Right lung (tissue), 10 donors: ENCODE measurements around the gene MAGEH1. TPM values are rescaled to one million over a fixed set of nuclear protein-coding genes. Genes with fewer than 3 reads are reported as not detected.
A peak's percentile ranks its signal among the peaks of the same experiment; 100 is the strongest.
"Not testable (repeated sequence)": the region's sequence is repeated elsewhere in the genome, so short reads cannot be mapped to it uniquely, and the experiment has no call there.

Source experiments
- DNase-seq, 2 donors: peaks; one replicate each; pipeline ENCODE4 v3.0.0-alpha.2; 2013
- long read RNA-seq, 8 donors: transcript quantifications; one replicate each; lab custom pipeline, GENCODE V29; 2026
- polyA plus RNA-seq, 5 donors: library from polyadenylated mRNA; unstranded; fragments of 120-200 nt; gene quantifications; one replicate each; pipeline versions ENCODE4 v1.2.1 to v1.2.3, GENCODE V29; 2013; ENCODE audit warnings: inconsistent platforms in 1 of 5, low replicate concordance in 1 of 5; ENCODE audit not compliant: insufficient read length in 5 of 5, insufficient read depth in 1 of 5

The MAGEH1 gene
- polyA plus RNA-seq, result 10 to 100 TPM; 60.2 to 82.6 (median 65.8) TPM
- long read RNA-seq, donor 1, transcript MAGEH1-201 (1 exons, 1,462 nt), result major isoform, 124 of 124 reads
- long read RNA-seq, donor 1, partial matches to known transcripts, result 0 of 124 reads
- long read RNA-seq, donor 1, other reads (novel, unspliced or antisense), result 0 of 124 reads
- long read RNA-seq, donor 2, transcript MAGEH1-201 (1 exons, 1,462 nt), result major isoform, 79 of 79 reads
- long read RNA-seq, donor 2, partial matches to known transcripts, result 0 of 79 reads
- long read RNA-seq, donor 2, other reads (novel, unspliced or antisense), result 0 of 79 reads
- long read RNA-seq, donor 3, transcript MAGEH1-201 (1 exons, 1,462 nt), result major isoform, 110 of 110 reads
- long read RNA-seq, donor 3, partial matches to known transcripts, result 0 of 110 reads
- long read RNA-seq, donor 3, other reads (novel, unspliced or antisense), result 0 of 110 reads
- long read RNA-seq, donor 4, transcript MAGEH1-201 (1 exons, 1,462 nt), result major isoform, 62 of 62 reads
- long read RNA-seq, donor 4, partial matches to known transcripts, result 0 of 62 reads
- long read RNA-seq, donor 4, other reads (novel, unspliced or antisense), result 0 of 62 reads
- long read RNA-seq, donor 5, transcript MAGEH1-201 (1 exons, 1,462 nt), result major isoform, 130 of 130 reads
- long read RNA-seq, donor 5, partial matches to known transcripts, result 0 of 130 reads
- long read RNA-seq, donor 5, other reads (novel, unspliced or antisense), result 0 of 130 reads
- long read RNA-seq, donor 6, transcript MAGEH1-201 (1 exons, 1,462 nt), result major isoform, 128 of 128 reads
- long read RNA-seq, donor 6, partial matches to known transcripts, result 0 of 128 reads
- long read RNA-seq, donor 6, other reads (novel, unspliced or antisense), result 0 of 128 reads
- long read RNA-seq, donor 7, transcript MAGEH1-201 (1 exons, 1,462 nt), result major isoform, 90 of 90 reads
- long read RNA-seq, donor 7, partial matches to known transcripts, result 0 of 90 reads
- long read RNA-seq, donor 7, other reads (novel, unspliced or antisense), result 0 of 90 reads
- long read RNA-seq, donor 8, transcript MAGEH1-201 (1 exons, 1,462 nt), result major isoform, 42 of 42 reads
- long read RNA-seq, donor 8, partial matches to known transcripts, result 0 of 42 reads
- long read RNA-seq, donor 8, other reads (novel, unspliced or antisense), result 0 of 42 reads

- DNase-seq, result peak; percentile 73 to 84
Measured at GRCh38 chrX:55451990-55452832, at the start of gene MAGEH1. Gene MAGEH1, plus strand, starts transcription at chrX:55452127. Its CDS starts 248 bp downstream, at chrX:55452375.

- not testable (repeated sequence) for DNase-seq
Measured at GRCh38 chrX:55427079-55427478, 24.8 kb upstream of the MAGEH1 start.

- DNase-seq, result not testable (repeated sequence)
Measured at GRCh38 chrX:55443468-55443867, 8.5 kb upstream of the MAGEH1 start.

GRCh38 chrX:55450259-55450658 lies 1.7 kb upstream of the MAGEH1 start:
- no peak for DNase-seq

GRCh38 chrX:55451141-55451540 lies 786 bp upstream of the MAGEH1 start:
- DNase-seq, result peak in 1 of 2 donors; percentile 12

GRCh38 chrX:55451626-55451989 lies 319 bp upstream of the MAGEH1 start:
- DNase-seq, result no peak

- DNase-seq, result no peak
Measured at GRCh38 chrX:55452833-55453124, 852 bp downstream of the MAGEH1 start.

GRCh38 chrX:55455708-55456107 lies 3.8 kb downstream of the MAGEH1 start:
- DNase-seq, result not testable (repeated sequence)

- DNase-seq, result not testable (repeated sequence)
Measured at GRCh38 chrX:55459426-55459825, 7.5 kb downstream of the MAGEH1 start.

- DNase-seq, result not testable (repeated sequence)
Measured at GRCh38 chrX:55459926-55460325, 8.0 kb downstream of the MAGEH1 start.

- not testable (repeated sequence) for DNase-seq
Measured at GRCh38 chrX:55464050-55464449, 12.1 kb downstream of the MAGEH1 start.

- not testable (repeated sequence) for DNase-seq
Measured at GRCh38 chrX:55465108-55465507, 13.2 kb downstream of the MAGEH1 start.

GRCh38 chrX:55465791-55466190 lies 13.9 kb downstream of the MAGEH1 start:
- DNase-seq, result not testable (repeated sequence)

- not testable (repeated sequence) for DNase-seq
Measured at GRCh38 chrX:55479956-55480355, 28.0 kb downstream of the MAGEH1 start.

- DNase-seq, result no peak
Measured at GRCh38 chrX:55480390-55481062, 28.6 kb downstream of the MAGEH1 start.

GRCh38 chrX:55484948-55485347 lies 33.0 kb downstream of the MAGEH1 start:
- no peak for DNase-seq

- DNase-seq, result no peak
Measured at GRCh38 chrX:55486736-55487135, 34.8 kb downstream of the MAGEH1 start.

- DNase-seq, result no peak
Measured at GRCh38 chrX:55487143-55487542, 35.2 kb downstream of the MAGEH1 start.

GRCh38 chrX:55488006-55488592 lies 36.2 kb downstream of the MAGEH1 start:
- DNase-seq, result no peak
